Left lung (tissue), 10 donors: ENCODE measurements around the gene ACAP1. TPM values are rescaled to one million over a fixed set of nuclear protein-coding genes. Genes with fewer than 3 reads are reported as not detected.

Source experiments
- ATAC-seq: fragments of 200-7000 bp; cut with Tn5 transposase; one replicate; pipeline ENCODE4 v1.9.1; 2020; ENCODE audit warnings: moderate library complexity
- DNase-seq, 4 donors: peaks; one replicate each; pipeline ENCODE4 v3.0.0-alpha.2; 2013 to 2020
- H3K27ac ChIP-seq, 2 donors: fragments of 200-600 bp; sonication (generic) in 1 of 2; one replicate each; pipeline versions ENCODE4 v1.5.0 to v1.8.0; 2020 to 2021
- H3K27me3 ChIP-seq, 2 donors: fragments of 200-600 bp; sonication (generic) in 1 of 2; one replicate each; pipeline versions ENCODE4 v1.5.0 to v1.8.0; 2020 to 2021
- H3K36me3 ChIP-seq, 2 donors: fragments of 200-600 bp; sonication (generic) in 1 of 2; one replicate each; pipeline versions ENCODE4 v1.5.0 to v1.8.0; 2020 to 2021
- H3K4me1 ChIP-seq, 2 donors: fragments of 200-600 bp; one replicate each; pipeline ENCODE4 v1.8.0; 2021
- H3K4me3 ChIP-seq, 2 donors: fragments of 200-600 bp; sonication (generic) in 1 of 2; one replicate each; pipeline versions ENCODE4 v1.5.0 to v1.8.0; 2020 to 2021; ENCODE audit warnings: mild to moderate bottlenecking in 1 of 2
- H3K9me3 ChIP-seq, 2 donors: fragments of 200-600 bp; sonication (generic) in 1 of 2; one replicate each; pipeline versions ENCODE4 v1.5.0 to v1.8.0; 2020 to 2021
- CTCF ChIP-seq, 2 donors: fragments of 200-600 bp; sonication (generic) in 1 of 2; IDR thresholded peaks; one replicate each; pipeline versions ENCODE4 v1.5.0 to v1.8.0; 2021; ENCODE audit warnings: antibody characterized with exemption in 2 of 2
- intact Hi-C, 2 donors: fragments of 100-400 bp; cut with DNase I; formaldehyde crosslinking; loops; one replicate each; pipeline versions ENCODE4 v1.11.2 to v1.14.2; 2022
- polyA plus RNA-seq, 6 donors: library from polyadenylated mRNA; unstranded; fragments of 120-200 nt; gene quantifications; one replicate each; pipeline ENCODE4 v1.2.1, GENCODE V29; 2013; ENCODE audit not compliant: insufficient read length in 6 of 6
- total RNA-seq, 2 donors: library from RNA; stranded (reverse); fragmentation: NEBNext Ultra II Directional; extraction: Animal tissue kit (Norgen Biotek cat#: 25700); gene quantifications; one replicate each; pipeline ENCODE4 v1.2.1, GENCODE V29; 2021
- donor health status: DM: no; HTN: yes; CAD: no.
- donor health status: DM: no; HTN: no; CAD: no.

ACAP1 gene
- total and polyA plus RNA-seq, 8 donors = 6.7 to 51.4 (median 9.2) TPM

GRCh38 chr17:7326186-7326585 is 10.1 kb upstream of the ACAP1 start:
- no peaks in the 10 kb centered on the region for H3K27me3 ChIP-seq
- H3K36me3 ChIP-seq = peaks cover 0 to 56% of the 10 kb centered on the region in 2 donors
- H3K4me1 ChIP-seq = peaks cover 3 to 23% of the 10 kb centered on the region in 2 donors
- H3K4me3 ChIP-seq = no peak overlapping the region
- TF ChIP-seq CTCF (IDR thresholded peaks at IDR 0.05) = no peak
- H3K27ac ChIP-seq = no peak overlapping the region
- no peak for ATAC-seq
- intact Hi-C loops = no loop called here
- no peak for DNase-seq
- H3K9me3 ChIP-seq = no peaks in the 10 kb centered on the region

GRCh38 chr17:7327056-7327455 is 9.3 kb upstream of the ACAP1 start:
- no peak for TF ChIP-seq CTCF (IDR thresholded peaks at IDR 0.05)
- Histone ChIP-seq H3K27me3 (no peaks in the 10 kb centered on the region), H3K27ac (no peak overlapping the region), H3K36me3 (peaks cover 0 to 48% of the 10 kb centered on the region in 2 donors), H3K9me3 (no peaks in the 10 kb centered on the region), H3K4me1 (peaks cover 3 to 24% of the 10 kb centered on the region in 2 donors), H3K4me3 (no peak overlapping the region)
- no peak for ATAC-seq
- DNase-seq = no peak
- intact Hi-C loops = no loop called here

- no peak overlapping the region for H3K27ac ChIP-seq
- H3K4me3 ChIP-seq = no peak overlapping the region
- H3K9me3 ChIP-seq = no peaks in the 10 kb centered on the region
- DNase-seq = no peak
- H3K4me1 ChIP-seq = peaks cover 3 to 28% of the 10 kb centered on the region in 2 donors
- ATAC-seq = no peak
- H3K36me3 ChIP-seq = peaks cover 0 to 43% of the 10 kb centered on the region in 2 donors
- H3K27me3 ChIP-seq = no peaks in the 10 kb centered on the region
- TF ChIP-seq CTCF (IDR thresholded peaks at IDR 0.05) = no peak
- intact Hi-C loops = no loop called here
Observed at GRCh38 chr17:7327501-7327900, 8.8 kb upstream of the ACAP1 start.

- H3K27me3 ChIP-seq = no peaks in the 10 kb centered on the region
- ATAC-seq (no peak), DNase-seq (no peak)
- no peak overlapping the region for H3K27ac ChIP-seq
- intact Hi-C loops = no loop called here
- H3K36me3 ChIP-seq = peaks cover 0 to 38% of the 10 kb centered on the region in 2 donors
- no peaks in the 10 kb centered on the region for H3K9me3 ChIP-seq
- peak overlapping the region in 1 of 2 donors; percentile 95 for H3K4me3 ChIP-seq
- peaks cover 3 to 28% of the 10 kb centered on the region in 2 donors for H3K4me1 ChIP-seq
- TF ChIP-seq CTCF (IDR thresholded peaks at IDR 0.05) = no peak
Observed at GRCh38 chr17:7328009-7328408, 8.3 kb upstream of the ACAP1 start.

GRCh38 chr17:7328840-7329373 is 7.4 kb upstream of the ACAP1 start, which contains the start of gene NEURL4:
TSS of gene NEURL4 (minus strand) at chr17:7329335. CDS start at chr17:7329312, 23 bp downstream.
- ATAC-seq = no peak
- peak within 1 kb of the TSS; percentile 88 to 95 for H3K4me3 ChIP-seq
- DNase-seq = no peak
- peaks cover 3 to 28% of the 10 kb centered on the region in 2 donors for H3K4me1 ChIP-seq
- H3K27me3 ChIP-seq = peaks cover 0 to 7% of the 10 kb centered on the region in 2 donors
- TF ChIP-seq CTCF (IDR thresholded peaks at IDR 0.05) = no peak
- peak within 1 kb of the TSS; percentile 90 to 93 for H3K27ac ChIP-seq
- H3K9me3 ChIP-seq = no peaks in the 10 kb centered on the region
- intact Hi-C loops = no loop called here
- H3K36me3 ChIP-seq = peaks cover 0 to 29% of the 10 kb centered on the region in 2 donors
